H9 (cell line): ENCODE data around the gene SPEN. TPM values are rescaled to one million over a fixed set of nuclear protein-coding genes. Genes with fewer than 3 reads are reported as not detected.
"Not testable (repeated sequence)": the region's sequence is repeated elsewhere in the genome, so short reads cannot be mapped to it uniquely, and the experiment has no call there.

ENCODE experiments used
- DNase-seq: peaks from one replicate; pipeline ENCODE4 v3.0.0-alpha.2; 2017
- H2AFZ ChIP-seq: one replicate; pipeline ENCODE4 v1.6.1; 2013; ENCODE audit warnings: mild to moderate bottlenecking, low read length, control low read depth, moderate library complexity
- H2AK5ac ChIP-seq: 2 replicates; pipeline ENCODE4 v1.6.1; 2013; ENCODE audit warnings: low read length, control low read depth, mixed read lengths; ENCODE audit not compliant: insufficient read length
- H2BK120ac ChIP-seq: one replicate; pipeline ENCODE4 v1.6.1; 2013; ENCODE audit warnings: low read depth, mild to moderate bottlenecking, low read length, control low read depth, inconsistent platforms; ENCODE audit not compliant: poor library complexity, severe bottlenecking
- H2BK12ac ChIP-seq: 2 replicates; pipeline ENCODE4 v1.6.1; 2013; ENCODE audit warnings: low read length, control low read depth, mixed read lengths, low read depth; ENCODE audit not compliant: insufficient read length
- H2BK15ac ChIP-seq: 2 replicates; pipeline ENCODE4 v1.6.1; 2013; ENCODE audit warnings: low read depth, low read length, control low read depth
- H2BK20ac ChIP-seq: one replicate; pipeline ENCODE4 v1.6.1; 2013; ENCODE audit warnings: low read depth, mild to moderate bottlenecking, low read length, control low read depth, inconsistent platforms; ENCODE audit not compliant: poor library complexity, severe bottlenecking
- H2BK5ac ChIP-seq: 2 replicates; pipeline ENCODE4 v1.6.1; 2013; ENCODE audit warnings: low read length, control low read depth, mixed read lengths; ENCODE audit not compliant: insufficient read length
- H3K14ac ChIP-seq: 2 replicates; pipeline ENCODE4 v1.6.1; 2013; ENCODE audit warnings: low read length, control low read depth; ENCODE audit not compliant: insufficient read depth
- H3K18ac ChIP-seq: 2 replicates; pipeline ENCODE4 v1.6.1; 2013; ENCODE audit warnings: low read depth, mild to moderate bottlenecking, mixed read lengths, low read length, control low read depth; ENCODE audit not compliant: insufficient read length
- H3K23ac ChIP-seq: 2 replicates; pipeline ENCODE4 v1.6.1; 2013; ENCODE audit warnings: low read length, control low read depth, mixed read lengths, low read depth; ENCODE audit not compliant: insufficient read length
- H3K23me2 ChIP-seq: 2 replicates; pipeline ENCODE4 v1.6.1; 2013; ENCODE audit warnings: low read depth, mild to moderate bottlenecking, mixed read lengths, low read length, control low read depth; ENCODE audit not compliant: insufficient read length, poor library complexity, severe bottlenecking
- H3K27ac ChIP-seq: 2 replicates; pipeline ENCODE4 v1.5.1; 2013; ENCODE audit warnings: low read length, control low read depth, mixed read lengths, low read depth; ENCODE audit not compliant: insufficient read length
- H3K27me3 ChIP-seq: 2 replicates; pipeline ENCODE4 v1.6.1; 2013; ENCODE audit warnings: low read length, control low read depth, inconsistent platforms; ENCODE audit not compliant: insufficient read depth
- H3K4ac ChIP-seq: 2 replicates; pipeline ENCODE4 v1.6.1; 2013; ENCODE audit warnings: low read depth, mild to moderate bottlenecking, control low read depth, inconsistent platforms, low read length, moderate library complexity
- H3K4me1 ChIP-seq: 2 replicates; pipeline ENCODE4 v1.6.1; 2013; ENCODE audit warnings: low read length, control low read depth, inconsistent platforms; ENCODE audit not compliant: insufficient read depth
- H3K4me2 ChIP-seq: 2 replicates; pipeline ENCODE4 v1.6.1; 2013; ENCODE audit warnings: low read length, control low read depth, mixed read lengths; ENCODE audit not compliant: insufficient read length, insufficient read depth
- H3K56ac ChIP-seq: 2 replicates; pipeline ENCODE4 v1.6.1; 2013; ENCODE audit warnings: low read depth, mild to moderate bottlenecking, mixed read lengths, low read length, control low read depth; ENCODE audit not compliant: insufficient read length
- H3K79me1 ChIP-seq: 2 replicates; pipeline ENCODE4 v1.6.1; 2013; ENCODE audit warnings: low read depth, mild to moderate bottlenecking, moderate library complexity, low read length, control low read depth, inconsistent platforms; ENCODE audit not compliant: insufficient read depth, poor library complexity, severe bottlenecking
- H3K79me2 ChIP-seq: 2 replicates; pipeline ENCODE4 v1.6.1; 2013; ENCODE audit warnings: low read length, control low read depth, inconsistent platforms; ENCODE audit not compliant: insufficient read depth
- H3K9ac ChIP-seq: 2 replicates; pipeline ENCODE4 v1.6.1; 2013; ENCODE audit warnings: low read length, control low read depth, mixed read lengths; ENCODE audit not compliant: insufficient read length; ENCODE audit errors: extremely low read depth
- H3K9me3 ChIP-seq: one replicate; pipeline ENCODE4 v1.6.1; 2013; ENCODE audit warnings: low read depth, low read length, inconsistent platforms; ENCODE audit not compliant: control insufficient read depth
- H3T11ph ChIP-seq: one replicate; pipeline ENCODE4 v1.6.1; 2013; ENCODE audit warnings: mild to moderate bottlenecking, low read length, control low read depth, inconsistent platforms
- H4K20me1 ChIP-seq: one replicate; pipeline ENCODE4 v1.6.1; 2013; ENCODE audit not compliant: control insufficient read depth, insufficient read length, insufficient read depth
- H4K5ac ChIP-seq: 2 replicates; pipeline ENCODE4 v1.6.1; 2013; ENCODE audit warnings: low read depth, mild to moderate bottlenecking, mixed read lengths, low read length, control low read depth; ENCODE audit not compliant: insufficient read length
- H4K8ac ChIP-seq: replicated peaks from 2 replicates; pipeline ENCODE4 v1.6.1; 2013; ENCODE audit warnings: low read length, control low read depth, mixed read lengths, low read depth; ENCODE audit not compliant: insufficient read length
- H4K91ac ChIP-seq: 2 replicates; pipeline ENCODE4 v1.6.1; 2013; ENCODE audit warnings: low read depth, mild to moderate bottlenecking, moderate library complexity, mixed read lengths, low read length, control low read depth; ENCODE audit not compliant: insufficient read length
- H3K27ac Mint-ChIP-seq, 3 experiments: 2 replicates in 2 of 3; 3 replicates in 1 of 3; pipeline ENCODE4 v1.8.0; 2020 to 2021; ENCODE audit warnings: mixed read lengths in 3 of 3, mild to moderate bottlenecking in 1 of 3, moderate library complexity in 1 of 3
- H3K27me3 Mint-ChIP-seq: 2 replicates; pipeline ENCODE4 v1.8.0; 2021; ENCODE audit warnings: low read depth, mild to moderate bottlenecking, moderate library complexity, mixed read lengths
- H3K36me3 Mint-ChIP-seq, 3 experiments: 2 replicates in 2 of 3; 3 replicates in 1 of 3; pipeline ENCODE4 v1.8.0; 2020 to 2021; ENCODE audit warnings: low read depth in 3 of 3, mixed read lengths in 3 of 3; ENCODE audit not compliant: insufficient read depth in 1 of 3
- H3K4me1 Mint-ChIP-seq, 2 experiments: 2 replicates each; pipeline ENCODE4 v1.8.0; 2020; ENCODE audit warnings: mixed read lengths in 2 of 2
- H3K4me3 Mint-ChIP-seq, 2 experiments: 2 replicates in 1 of 2; 3 replicates in 1 of 2; pipeline ENCODE4 v1.8.0; 2020 to 2021; ENCODE audit warnings: mild to moderate bottlenecking in 2 of 2, mixed read lengths in 2 of 2, moderate library complexity in 1 of 2
- H3K9me3 Mint-ChIP-seq, 2 experiments: 2 replicates in 1 of 2; 3 replicates in 1 of 2; pipeline ENCODE4 v1.8.0; 2020; ENCODE audit warnings: mild to moderate bottlenecking in 2 of 2, mixed read lengths in 2 of 2, moderate library complexity in 1 of 2
- CTCF ChIP-seq: fragments of 200-600 bp; sonication (generic); conservative IDR thresholded peaks from 3 replicates; pipeline ENCODE4 v1.8.0; 2021; ENCODE audit warnings: antibody characterized with exemption, mild to moderate bottlenecking
- WGBS: extraction: QIAGEN DNeasy Blood & Tissue Kit; methylation state at CpG from one replicate; pipeline ENCODE4 v1.1.7; 2013; ENCODE audit warnings: missing lambda C conversion rate, low lambda C conversion rate, mixed read lengths; ENCODE audit not compliant: insufficient read length; ENCODE audit errors: extremely low coverage; 5-methylcytosine and 5-hydroxymethylcytosine counted together
- total RNA-seq: library from RNA; stranded (reverse); gene quantifications from 2 replicates; pipeline ENCODE4 v1.2.1, GENCODE V29; 2021

SPEN gene
- total RNA-seq, 1 experiment from 2014 or later, result 59.6 TPM

DNA sequence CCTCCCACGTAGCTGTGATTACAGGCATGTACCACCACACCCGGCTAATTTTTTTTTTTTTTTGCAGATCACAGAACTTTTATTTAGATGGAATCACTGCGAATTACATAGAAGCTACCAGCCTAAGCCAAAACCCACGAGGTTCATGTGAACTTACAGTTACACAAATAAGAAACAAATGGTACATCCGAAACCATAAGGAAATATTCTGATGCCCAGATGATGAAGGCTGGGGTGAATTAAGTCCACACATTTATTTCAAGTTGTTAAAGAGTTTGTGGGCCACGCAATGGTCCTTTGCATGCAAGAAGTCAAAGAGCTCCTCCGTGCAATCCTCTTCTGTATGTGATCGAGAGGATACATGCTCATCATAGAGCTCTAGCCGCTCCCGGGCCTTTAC lies 40.4 kb upstream of the SPEN start:
- H3K9me3 ChIP-seq, result no peaks in the 10 kb centered on the region
- peaks cover 8 to 9% of the 10 kb centered on the region in 2 experiments for H3K4me1 Mint-ChIP-seq
- no peak overlapping the region for H3K14ac ChIP-seq
- no peaks in the 10 kb centered on the region for H3K36me3 Mint-ChIP-seq
- no peak overlapping the region for H2BK5ac ChIP-seq
- TF ChIP-seq CTCF, result no peak
- H4K8ac ChIP-seq, result no peak overlapping the region
- no peak overlapping the region for H2BK15ac ChIP-seq
- no peaks in the 10 kb centered on the region for H3K9me3 Mint-ChIP-seq
- H2BK120ac ChIP-seq, result no peak overlapping the region
- H3K4me1 ChIP-seq, result no peaks in the 10 kb centered on the region; the same call in 1 of the 2 replicates
- no peak for DNase-seq
- no peaks in the 10 kb centered on the region for H3K79me2 ChIP-seq
- no peak overlapping the region for H2BK20ac ChIP-seq
- no peak overlapping the region for H3K27ac Mint-ChIP-seq
- no peak overlapping the region for H3K18ac ChIP-seq
- no peak overlapping the region for H3K4ac ChIP-seq
- H3K27me3 Mint-ChIP-seq, result peaks cover 2% of the 10 kb centered on the region; the same call in 1 of the 2 replicates
- no peaks in the 10 kb centered on the region for H3K79me1 ChIP-seq
- no peak overlapping the region for H3K56ac ChIP-seq
- no peak overlapping the region for H2BK12ac ChIP-seq
- no peaks in the 10 kb centered on the region for H3K23me2 ChIP-seq
- H3K4me2 ChIP-seq, result no peak overlapping the region
- no peak overlapping the region for H4K5ac ChIP-seq
- no peak overlapping the region for H3K27ac ChIP-seq
- H3T11ph ChIP-seq, result no peak overlapping the region
- H2AFZ ChIP-seq, result no peak overlapping the region
- H4K91ac ChIP-seq, result no peak overlapping the region
- no peaks in the 10 kb centered on the region for H4K20me1 ChIP-seq
- no peak overlapping the region for H2AK5ac ChIP-seq
- WGBS, result no CpG with 5 or more reads among the region's 10 CpGs
- no peak overlapping the region for H3K9ac ChIP-seq
- no peaks in the 10 kb centered on the region for H3K27me3 ChIP-seq
- no peak overlapping the region for H3K23ac ChIP-seq
- no peak overlapping the region for H3K4me3 Mint-ChIP-seq

DNA sequence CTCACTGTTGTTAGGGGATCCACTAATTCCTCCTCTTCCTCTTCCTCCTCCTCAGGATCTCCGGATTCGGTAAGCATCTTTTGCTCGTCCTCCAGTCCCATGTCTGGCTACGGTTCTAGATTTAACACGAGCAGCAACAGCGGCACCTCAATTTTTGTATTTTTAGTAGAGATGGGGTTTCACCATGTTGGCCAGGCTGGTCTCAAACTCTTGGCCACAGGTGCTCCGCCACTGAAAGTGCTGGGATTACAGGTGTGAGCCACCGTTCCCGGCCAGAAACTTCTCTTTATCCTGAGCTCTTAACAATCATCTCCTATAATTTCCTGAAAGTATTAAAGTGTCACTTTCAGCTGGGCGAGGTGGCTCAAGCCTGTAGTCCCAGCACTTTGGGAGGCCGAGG lies 40.0 kb upstream of the SPEN start, which contains the start of gene UQCRHL:
UQCRHL (minus strand) TSS at position 101 of the 400 bp plus-strand sequence; CDS start at position 101, 0 bp downstream.
- WGBS, result no CpG with 5 or more reads among the region's 11 CpGs
- H3K36me3 Mint-ChIP-seq, H3K18ac ChIP-seq, H2BK20ac ChIP-seq, H3T11ph ChIP-seq, H3K23me2 ChIP-seq, H3K27me3 Mint-ChIP-seq, H3K9ac ChIP-seq, H3K79me1 ChIP-seq, H2BK5ac ChIP-seq, H3K9me3 Mint-ChIP-seq, H3K9me3 ChIP-seq, H2BK120ac ChIP-seq, H2AK5ac ChIP-seq, H3K56ac ChIP-seq, H2AFZ ChIP-seq, H3K14ac ChIP-seq, H3K79me2 ChIP-seq, H2BK15ac ChIP-seq, H3K4me2 ChIP-seq, H4K20me1 ChIP-seq, H3K27me3 ChIP-seq, H4K91ac ChIP-seq, H3K4ac ChIP-seq, H4K8ac ChIP-seq, H3K4me1 Mint-ChIP-seq, H3K27ac ChIP-seq, H4K5ac ChIP-seq, DNase-seq, H3K4me1 ChIP-seq, H2BK12ac ChIP-seq, H3K23ac ChIP-seq, H3K4me3 Mint-ChIP-seq: not testable (repeated sequence)
- H3K27ac Mint-ChIP-seq, result peak within 1 kb of the TSS in 2 of 3 experiments; percentile 55 to 94; a peak in 5 of 7 replicates
